Panc1 (cell line): Measurements from ENCODE around the gene HUNK.

ENCODE experiments used
- POLR2AphosphoS5 ChIP-seq: IDR thresholded peaks from 2 replicates; pipeline ENCODE4 v1.6.1; 2012; ENCODE audit warnings: mild to moderate bottlenecking, low read depth, low read length, moderate library complexity
- SIN3A ChIP-seq: IDR thresholded peaks from 2 replicates; pipeline ENCODE4 v1.6.1; 2012; ENCODE audit warnings: low read depth, mild to moderate bottlenecking, low read length, moderate library complexity, borderline replicate concordance; ENCODE audit not compliant: insufficient read depth
- TCF7L2 ChIP-seq: IDR thresholded peaks from 2 replicates; pipeline ENCODE4 v1.6.1; 2011; ENCODE audit warnings: mild to moderate bottlenecking, low read depth, low read length, inconsistent platforms
- TF ChIP-seq, protein P1 (sequence below): fragments of 450-650 bp; IDR thresholded peaks from 2 replicates; pipeline ENCODE4 v1.5.1; 2017; ENCODE audit warnings: mild to moderate bottlenecking

- TF ChIP-seq, protein P1, sequence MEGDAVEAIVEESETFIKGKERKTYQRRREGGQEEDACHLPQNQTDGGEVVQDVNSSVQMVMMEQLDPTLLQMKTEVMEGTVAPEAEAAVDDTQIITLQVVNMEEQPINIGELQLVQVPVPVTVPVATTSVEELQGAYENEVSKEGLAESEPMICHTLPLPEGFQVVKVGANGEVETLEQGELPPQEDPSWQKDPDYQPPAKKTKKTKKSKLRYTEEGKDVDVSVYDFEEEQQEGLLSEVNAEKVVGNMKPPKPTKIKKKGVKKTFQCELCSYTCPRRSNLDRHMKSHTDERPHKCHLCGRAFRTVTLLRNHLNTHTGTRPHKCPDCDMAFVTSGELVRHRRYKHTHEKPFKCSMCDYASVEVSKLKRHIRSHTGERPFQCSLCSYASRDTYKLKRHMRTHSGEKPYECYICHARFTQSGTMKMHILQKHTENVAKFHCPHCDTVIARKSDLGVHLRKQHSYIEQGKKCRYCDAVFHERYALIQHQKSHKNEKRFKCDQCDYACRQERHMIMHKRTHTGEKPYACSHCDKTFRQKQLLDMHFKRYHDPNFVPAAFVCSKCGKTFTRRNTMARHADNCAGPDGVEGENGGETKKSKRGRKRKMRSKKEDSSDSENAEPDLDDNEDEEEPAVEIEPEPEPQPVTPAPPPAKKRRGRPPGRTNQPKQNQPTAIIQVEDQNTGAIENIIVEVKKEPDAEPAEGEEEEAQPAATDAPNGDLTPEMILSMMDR = no peak
- no peak for TF ChIP-seq POLR2AphosphoS5
- no peak for TF ChIP-seq SIN3A
- TF ChIP-seq TCF7L2 = no peak
Observed at GRCh38 chr21:31915566-31915965, 42.7 kb downstream of the HUNK start.
